T-helper 2 cell treated with Interferon-gamma antibody and Interleukin-4, amounts not matched to agents 5 μg/mL and 100 μg/mL, for 36 hours (primary cell): ENCODE measurements around the gene SETBP1.

Experiments
- DNase-seq: peaks from one replicate; pipeline ENCODE4 v3.0.0; 2021; ENCODE audit warnings: low spot score
- H3K27ac Mint-ChIP-seq: one replicate; pipeline ENCODE4 v1.8.0; 2021; ENCODE audit warnings: mild to moderate bottlenecking, mixed read lengths
- H3K27me3 Mint-ChIP-seq: one replicate; pipeline ENCODE4 v1.8.0; 2021; ENCODE audit warnings: low read depth, mixed read lengths
- H3K36me3 Mint-ChIP-seq: one replicate; pipeline ENCODE4 v1.8.0; 2021; ENCODE audit warnings: low read depth, mixed read lengths
- H3K4me1 Mint-ChIP-seq: one replicate; pipeline ENCODE4 v1.8.0; 2021; ENCODE audit warnings: low read depth, mixed read lengths
- H3K4me3 Mint-ChIP-seq: one replicate; pipeline ENCODE4 v1.8.0; 2022; ENCODE audit warnings: mild to moderate bottlenecking, moderate library complexity, mixed read lengths
- H3K9me3 Mint-ChIP-seq: one replicate; pipeline ENCODE4 v1.8.0; 2021; ENCODE audit warnings: mixed read lengths

SETBP1 gene

DNA sequence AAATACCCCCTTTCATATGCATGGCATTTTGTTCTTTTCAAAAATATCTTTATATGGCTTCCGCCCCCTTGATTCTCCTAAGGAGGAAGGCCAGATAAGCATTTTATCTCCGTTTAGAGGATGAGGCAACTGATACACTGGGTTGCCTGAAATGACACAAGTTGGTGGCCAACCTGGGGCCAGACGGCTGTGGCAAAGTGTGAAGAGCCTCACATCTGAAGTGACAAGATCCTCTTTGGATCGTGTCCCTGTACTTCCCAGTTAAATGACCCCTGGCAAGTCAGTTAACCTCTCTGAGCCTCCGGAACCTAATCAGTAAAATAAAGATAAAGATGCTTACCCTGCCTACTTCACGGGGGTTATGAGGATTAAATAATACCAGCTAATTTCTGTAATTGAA is 4.6 kb downstream of the SETBP1 start:
- no peaks in the 10 kb centered on the region for H3K9me3 Mint-ChIP-seq
- DNase-seq = no peak
- no peak overlapping the region for H3K4me3 Mint-ChIP-seq
- no peaks in the 10 kb centered on the region for H3K36me3 Mint-ChIP-seq
- H3K4me1 Mint-ChIP-seq = peaks cover 7% of the 10 kb centered on the region
- H3K27me3 Mint-ChIP-seq = peaks cover 37% of the 10 kb centered on the region
- H3K27ac Mint-ChIP-seq = no peak overlapping the region

- Mint-ChIP-seq H3K36me3 (no peaks in the 10 kb centered on the region), H3K4me1 (peaks cover 7% of the 10 kb centered on the region), H3K27me3 (peaks cover 40% of the 10 kb centered on the region), H3K27ac (no peak overlapping the region), H3K4me3 (no peak overlapping the region), H3K9me3 (no peaks in the 10 kb centered on the region)
- no peak for DNase-seq
These were observed 5.5 kb downstream of the SETBP1 start for GRCh38 chr18:44686156-44686555.

GRCh38 chr18:44687421-44687820 is 6.7 kb downstream of the SETBP1 start:
- Mint-ChIP-seq H3K4me3 (no peak overlapping the region), H3K4me1 (peaks cover 7% of the 10 kb centered on the region), H3K27me3 (peaks cover 46% of the 10 kb centered on the region), H3K9me3 (no peaks in the 10 kb centered on the region), H3K27ac (no peak overlapping the region), H3K36me3 (no peaks in the 10 kb centered on the region)
- no peak for DNase-seq

DNA sequence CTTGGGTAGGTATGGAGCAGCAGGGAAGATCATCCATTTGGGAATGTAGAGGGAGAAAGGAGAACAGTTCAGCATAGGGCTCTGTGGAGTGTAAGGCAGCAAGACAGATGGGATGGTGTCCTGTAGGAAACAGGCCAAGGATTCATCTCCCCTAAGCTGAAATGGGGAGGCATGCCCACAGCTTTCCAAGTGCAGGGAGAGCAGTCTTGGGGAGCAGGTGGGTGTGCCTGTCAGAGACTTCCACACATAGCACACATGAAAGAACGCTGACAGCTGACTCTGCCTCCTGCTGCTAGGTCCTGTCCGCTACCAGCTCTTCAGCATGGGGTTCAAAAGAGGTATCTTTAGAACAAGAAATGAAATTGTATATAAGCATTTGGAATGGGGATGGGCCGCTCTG is 9.0 kb downstream of the SETBP1 start:
- no peak overlapping the region for H3K27ac Mint-ChIP-seq
- H3K27me3 Mint-ChIP-seq = peaks cover 43% of the 10 kb centered on the region
- peaks cover 7% of the 10 kb centered on the region for H3K4me1 Mint-ChIP-seq
- H3K4me3 Mint-ChIP-seq = no peak overlapping the region
- H3K36me3 Mint-ChIP-seq = no peaks in the 10 kb centered on the region
- no peak for DNase-seq
- H3K9me3 Mint-ChIP-seq = no peaks in the 10 kb centered on the region

- Mint-ChIP-seq H3K27me3 (peaks cover 41% of the 10 kb centered on the region), H3K9me3 (no peaks in the 10 kb centered on the region), H3K36me3 (no peaks in the 10 kb centered on the region), H3K4me3 (no peak overlapping the region), H3K4me1 (peaks cover 7% of the 10 kb centered on the region), H3K27ac (no peak overlapping the region)
- no peak for DNase-seq
These were observed 10.6 kb downstream of the SETBP1 start for GRCh38 chr18:44691148-44691925.

- no peak for DNase-seq
- Mint-ChIP-seq H3K4me1 (peaks cover 2% of the 10 kb centered on the region), H3K9me3 (no peaks in the 10 kb centered on the region), H3K36me3 (no peaks in the 10 kb centered on the region), H3K4me3 (no peak overlapping the region), H3K27ac (no peak overlapping the region), H3K27me3 (peaks cover 37% of the 10 kb centered on the region)
These were observed 12.5 kb downstream of the SETBP1 start for GRCh38 chr18:44693030-44693784.

DNA sequence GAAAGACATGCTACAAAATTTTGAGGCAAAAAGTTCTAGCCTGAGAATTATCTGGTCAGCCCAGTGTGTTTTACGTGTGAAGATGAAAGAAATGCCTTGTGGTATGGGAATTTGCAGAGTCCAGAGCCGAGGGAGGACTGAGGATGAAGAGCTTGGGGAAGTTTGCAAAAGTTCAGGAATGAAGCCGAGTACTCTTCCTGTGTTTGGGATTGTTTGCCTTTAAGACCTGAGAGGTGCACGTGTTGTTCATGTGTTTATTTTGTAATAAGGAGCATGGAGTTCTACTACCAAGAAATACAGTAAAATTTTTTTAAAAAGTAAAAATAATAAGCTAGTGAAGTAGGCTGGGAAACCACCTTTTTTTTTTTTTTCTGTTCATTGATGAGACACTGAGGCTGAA is 14.8 kb downstream of the SETBP1 start:
- Mint-ChIP-seq H3K27me3 (peaks cover 27% of the 10 kb centered on the region), H3K4me1 (peaks cover 8% of the 10 kb centered on the region), H3K4me3 (no peak overlapping the region), H3K36me3 (no peaks in the 10 kb centered on the region), H3K9me3 (no peaks in the 10 kb centered on the region), H3K27ac (no peak overlapping the region)
- DNase-seq = no peak

DNA sequence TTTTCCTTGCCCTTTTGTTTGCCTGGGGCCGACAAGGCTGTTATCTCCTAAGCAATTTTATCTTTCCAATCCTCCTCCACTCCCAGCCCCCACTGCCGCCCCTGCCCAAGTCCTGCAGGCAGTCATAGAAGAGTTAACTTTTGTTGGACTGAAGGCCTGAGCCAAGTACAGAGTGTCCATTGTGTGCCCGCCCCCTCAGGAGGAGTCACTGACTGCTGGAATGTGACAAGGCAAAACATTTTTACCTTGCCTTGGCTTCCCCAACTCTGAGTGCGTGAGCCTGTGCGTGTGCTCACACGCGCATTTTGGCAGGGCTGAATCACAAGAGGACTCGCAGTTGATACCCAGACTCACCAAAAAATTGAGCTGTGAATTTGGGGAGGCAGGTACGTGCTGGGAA is 16.2 kb downstream of the SETBP1 start:
- DNase-seq = no peak
- H3K4me1 Mint-ChIP-seq = peaks cover 14% of the 10 kb centered on the region
- no peak overlapping the region for H3K27ac Mint-ChIP-seq
- no peak overlapping the region for H3K4me3 Mint-ChIP-seq
- no peaks in the 10 kb centered on the region for H3K36me3 Mint-ChIP-seq
- peaks cover 19% of the 10 kb centered on the region for H3K27me3 Mint-ChIP-seq
- no peaks in the 10 kb centered on the region for H3K9me3 Mint-ChIP-seq

- DNase-seq = no peak
- Mint-ChIP-seq H3K27me3 (peaks cover 19% of the 10 kb centered on the region), H3K36me3 (no peaks in the 10 kb centered on the region), H3K4me1 (peaks cover 14% of the 10 kb centered on the region), H3K9me3 (no peaks in the 10 kb centered on the region), H3K27ac (no peak overlapping the region), H3K4me3 (no peak overlapping the region)
These were observed 16.6 kb downstream of the SETBP1 start for GRCh38 chr18:44697315-44697714.

- H3K27me3 Mint-ChIP-seq = peaks cover 14% of the 10 kb centered on the region
- no peak overlapping the region for H3K4me3 Mint-ChIP-seq
- H3K9me3 Mint-ChIP-seq = no peaks in the 10 kb centered on the region
- peaks cover 14% of the 10 kb centered on the region for H3K4me1 Mint-ChIP-seq
- no peaks in the 10 kb centered on the region for H3K36me3 Mint-ChIP-seq
- no peak overlapping the region for H3K27ac Mint-ChIP-seq
- no peak for DNase-seq
These were observed 17.8 kb downstream of the SETBP1 start for GRCh38 chr18:44698518-44698917.

DNA sequence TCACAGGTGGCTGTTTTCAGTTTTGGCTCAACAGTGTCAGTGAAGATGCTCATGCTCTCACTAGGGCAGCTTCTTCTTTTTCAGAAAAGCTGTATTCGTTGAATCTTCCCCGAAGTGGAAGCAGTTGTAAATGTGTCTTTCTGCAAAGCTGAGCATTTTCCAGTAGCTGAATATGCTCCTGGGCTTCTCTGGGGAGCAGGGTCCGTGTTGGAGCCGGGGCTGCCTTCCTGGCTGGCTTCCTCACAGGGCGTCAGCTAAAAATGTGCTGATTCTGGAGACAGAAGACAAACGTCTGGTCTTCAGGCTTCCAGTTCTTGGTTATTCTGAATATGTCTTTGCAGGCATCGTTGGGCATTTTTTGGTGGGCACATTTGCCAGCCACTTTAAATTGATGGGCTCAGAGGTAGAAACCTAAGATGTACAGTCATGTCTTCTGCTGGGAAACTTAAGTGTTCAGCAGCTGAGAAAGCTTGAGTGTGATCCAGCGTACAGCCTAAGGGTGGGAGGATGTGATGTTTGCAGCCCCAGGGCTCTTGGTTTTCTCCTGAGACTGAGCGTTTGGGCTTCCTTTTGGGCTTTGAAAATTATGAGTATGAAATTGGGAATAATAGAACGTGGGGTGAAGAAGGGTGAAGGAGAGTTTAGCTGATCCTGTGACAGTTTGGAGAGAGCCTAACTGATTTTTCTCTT is 19.0 kb downstream of the SETBP1 start:
- DNase-seq = no peak
- Mint-ChIP-seq H3K27me3 (peaks cover 16% of the 10 kb centered on the region), H3K4me3 (no peak overlapping the region), H3K4me1 (peaks cover 14% of the 10 kb centered on the region), H3K36me3 (no peaks in the 10 kb centered on the region), H3K9me3 (no peaks in the 10 kb centered on the region), H3K27ac (no peak overlapping the region)

DNA sequence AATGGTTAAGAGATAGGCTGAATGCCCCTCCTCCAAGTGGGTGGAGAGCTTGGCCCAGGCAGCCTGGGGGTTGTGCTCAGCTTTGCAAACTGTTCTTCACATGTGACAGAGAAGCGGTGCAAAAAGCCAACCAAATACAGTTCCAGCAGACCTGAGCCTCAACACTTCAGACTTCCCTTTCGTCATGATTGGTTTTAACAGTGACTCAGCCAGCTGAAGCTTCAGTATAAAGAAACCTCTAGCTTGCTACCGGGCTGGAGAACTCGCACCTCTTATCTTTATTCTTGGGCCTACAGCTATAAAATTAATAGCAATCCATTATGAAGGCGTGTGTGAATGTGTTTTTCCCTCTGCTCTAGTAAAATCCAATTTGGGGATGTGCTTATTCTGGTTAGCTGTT is 20.0 kb downstream of the SETBP1 start:
- H3K9me3 Mint-ChIP-seq = no peaks in the 10 kb centered on the region
- DNase-seq = no peak

GRCh38 chr18:44701227-44701626 is 20.5 kb downstream of the SETBP1 start:
- no peak for DNase-seq
- Mint-ChIP-seq H3K9me3 (no peaks in the 10 kb centered on the region), H3K4me1 (peaks cover 14% of the 10 kb centered on the region), H3K27me3 (peaks cover 8% of the 10 kb centered on the region), H3K4me3 (no peak overlapping the region), H3K36me3 (no peaks in the 10 kb centered on the region), H3K27ac (no peak overlapping the region)

More for the DNA sequence above, 20.0 kb downstream of the SETBP1 start:
- H3K27ac Mint-ChIP-seq = no peak overlapping the region
- peaks cover 14% of the 10 kb centered on the region for H3K4me1 Mint-ChIP-seq
- H3K27me3 Mint-ChIP-seq = peaks cover 10% of the 10 kb centered on the region
- no peaks in the 10 kb centered on the region for H3K36me3 Mint-ChIP-seq
- H3K4me3 Mint-ChIP-seq = no peak overlapping the region

GRCh38 chr18:44702594-44702993 is 21.9 kb downstream of the SETBP1 start:
- H3K9me3 Mint-ChIP-seq = no peaks in the 10 kb centered on the region
- H3K27ac Mint-ChIP-seq = no peak overlapping the region
- H3K36me3 Mint-ChIP-seq = no peaks in the 10 kb centered on the region
- peaks cover 18% of the 10 kb centered on the region for H3K4me1 Mint-ChIP-seq
- peaks cover 15% of the 10 kb centered on the region for H3K27me3 Mint-ChIP-seq
- DNase-seq = no peak
- no peak overlapping the region for H3K4me3 Mint-ChIP-seq
